Fibroblast of lung (primary cell): ENCODE measurements around the gene GRIK4. TPM values are rescaled to one million over a fixed set of nuclear protein-coding genes. Genes with fewer than 3 reads are reported as not detected.

Source experiments
- DNase-seq, 2 donors: peaks; one replicate each; pipeline versions ENCODE4 v3.0.0 to v3.0.0-alpha.2; 2010; ENCODE audit warnings: low read depth in 2 of 2
- H2AFZ ChIP-seq: 2 replicates; pipeline ENCODE4 v1.5.1; 2012; ENCODE audit warnings: low read length, control low read depth, inconsistent platforms
- H3K27ac ChIP-seq: 2 replicates; pipeline ENCODE4 v1.5.1; 2011; ENCODE audit warnings: low read length, control low read depth; ENCODE audit not compliant: insufficient read depth
- H3K27me3 ChIP-seq: 2 replicates; pipeline ENCODE4 v1.5.1; 2011; ENCODE audit warnings: mild to moderate bottlenecking, low read length; ENCODE audit not compliant: control insufficient read depth, insufficient read depth
- H3K36me3 ChIP-seq: 2 replicates; pipeline ENCODE4 v1.5.1; 2011; ENCODE audit warnings: low read length; ENCODE audit not compliant: control insufficient read depth, insufficient read depth
- H3K4me1 ChIP-seq: 2 replicates; pipeline ENCODE4 v1.5.1; 2011; ENCODE audit warnings: low read length; ENCODE audit not compliant: control insufficient read depth, insufficient read depth; ENCODE audit errors: extremely low read depth
- H3K4me2 ChIP-seq: 2 replicates; pipeline ENCODE4 v1.5.1; 2011; ENCODE audit warnings: low read length, control low read depth; ENCODE audit not compliant: insufficient read depth; ENCODE audit errors: extremely low read depth
- H3K4me3 ChIP-seq, 4 experiments: fragments of 200-600 bp in 1 of 4; sonication (generic) in 1 of 4; replicated peaks in 1 of 4; 2 replicates each; pipeline ENCODE4 v1.5.1; 2011 to 2016; ENCODE audit warnings: low read length in 4 of 4, low read depth in 3 of 4, mild to moderate bottlenecking in 3 of 4, control low read depth in 2 of 4, inconsistent platforms in 1 of 4, mixed read lengths in 1 of 4; ENCODE audit not compliant: insufficient read depth in 1 of 4; ENCODE audit errors: control extremely low read depth in 1 of 4
- H3K79me2 ChIP-seq: 2 replicates; pipeline ENCODE4 v1.5.1; 2012; ENCODE audit warnings: mild to moderate bottlenecking, low read length, inconsistent platforms; ENCODE audit not compliant: control insufficient read depth, insufficient read depth
- H3K9ac ChIP-seq: 2 replicates; pipeline ENCODE4 v1.5.1; 2011; ENCODE audit warnings: mild to moderate bottlenecking, low read length, control low read depth; ENCODE audit not compliant: insufficient read depth
- H3K9me3 ChIP-seq: 2 replicates; pipeline ENCODE4 v1.5.1; 2012; ENCODE audit warnings: low read depth, low read length; ENCODE audit not compliant: control insufficient read depth, insufficient read depth
- H4K20me1 ChIP-seq: 2 replicates; pipeline ENCODE4 v1.5.1; 2011; ENCODE audit warnings: low read length; ENCODE audit not compliant: control insufficient read depth, insufficient read depth; ENCODE audit errors: extremely low read depth
- CTCF ChIP-seq, 2 donors: IDR thresholded peaks in 1 of 2; conservative IDR thresholded peaks in 1 of 2; 1 replicate in 1 of 2; 2 replicates in 1 of 2; pipeline ENCODE4 v1.5.1; 2011 to 2012; ENCODE audit warnings: low read length in 2 of 2, control low read depth in 1 of 2, inconsistent platforms in 1 of 2, low read depth in 1 of 2, mild to moderate bottlenecking in 1 of 2
- EZH2 ChIP-seq: IDR thresholded peaks from 2 replicates; pipeline ENCODE4 v1.5.1; 2012; ENCODE audit warnings: low read length, control low read depth, mild to moderate bottlenecking; ENCODE audit errors: missing control alignments
- polyA plus RNA-seq, 2 donors: library from polyadenylated mRNA; depleted of rRNA in 1 of 2; stranded (reverse) in 1 of 2; unstranded in 1 of 2; fragments of >200 nt; gene quantifications; 2 replicates each; pipeline ENCODE4 v1.2.1, GENCODE V29; 2011 to 2012; ENCODE audit warnings: missing spikeins in 1 of 2
- total RNA-seq: library from RNA; depleted of rRNA; stranded (reverse); fragments of >200 nt; gene quantifications from 2 replicates; pipeline ENCODE4 v1.2.1, GENCODE V29; 2014

The GRIK4 gene
- total and polyA plus RNA-seq, 2 donors (not counting 1 experiment from before 2014, with no cell fraction given), result 0.17 to 1.5 TPM

- DNase-seq, result no peak
- H3K4me1 ChIP-seq, result no peaks in the 10 kb centered on the region
- no peaks in the 10 kb centered on the region for H3K27me3 ChIP-seq
- no peak overlapping the region for H3K27ac ChIP-seq
- no peaks in the 10 kb centered on the region for H4K20me1 ChIP-seq
- no peaks in the 10 kb centered on the region for H3K36me3 ChIP-seq
- H2AFZ ChIP-seq, result no peak overlapping the region
- no peaks in the 10 kb centered on the region for H3K79me2 ChIP-seq
- no peaks in the 10 kb centered on the region for H3K9me3 ChIP-seq
- TF ChIP-seq CTCF (conservative IDR thresholded peaks at IDR 0.05 in 1 of 2, IDR thresholded peaks at IDR 0.05 in 1 of 2; ENCODE audit: low read depth in 1 of 2, low read length in 2 of 2) (no peak), EZH2 (no peak)
- H3K4me3 ChIP-seq, result no peak overlapping the region
- H3K4me2 ChIP-seq, result no peak overlapping the region
- H3K9ac ChIP-seq, result no peak overlapping the region
These were observed 362.6 kb downstream of the GRIK4 start for GRCh38 chr11:120873966-120874735.

GRCh38 chr11:120875986-120876385 is 364.4 kb downstream of the GRIK4 start:
- Histone ChIP-seq H3K4me2 (no peak overlapping the region), H4K20me1 (no peaks in the 10 kb centered on the region), H3K9me3 (no peaks in the 10 kb centered on the region), H3K27me3 (no peaks in the 10 kb centered on the region), H3K79me2 (no peaks in the 10 kb centered on the region), H3K27ac (no peak overlapping the region), H3K4me3 (no peak overlapping the region), H3K36me3 (no peaks in the 10 kb centered on the region), H3K9ac (no peak overlapping the region), H2AFZ (no peak overlapping the region), H3K4me1 (no peaks in the 10 kb centered on the region)
- TF ChIP-seq CTCF (conservative IDR thresholded peaks at IDR 0.05 in 1 of 2, IDR thresholded peaks at IDR 0.05 in 1 of 2; ENCODE audit: low read depth in 1 of 2, low read length in 2 of 2) (no peak), EZH2 (no peak)
- no peak for DNase-seq

- Histone ChIP-seq H3K9me3 (no peaks in the 10 kb centered on the region), H3K36me3 (no peaks in the 10 kb centered on the region), H4K20me1 (no peaks in the 10 kb centered on the region), H3K4me3 (no peak overlapping the region), H3K79me2 (no peaks in the 10 kb centered on the region), H3K4me2 (no peak overlapping the region), H3K4me1 (no peaks in the 10 kb centered on the region), H2AFZ (no peak overlapping the region), H3K9ac (no peak overlapping the region), H3K27ac (no peak overlapping the region), H3K27me3 (no peaks in the 10 kb centered on the region)
- no peak for DNase-seq
- TF ChIP-seq CTCF (conservative IDR thresholded peaks at IDR 0.05 in 1 of 2, IDR thresholded peaks at IDR 0.05 in 1 of 2; ENCODE audit: low read depth in 1 of 2, low read length in 2 of 2), result no peak
- TF ChIP-seq EZH2, result no peak
These were observed 366.3 kb downstream of the GRIK4 start for GRCh38 chr11:120877746-120878365.
